ENCODE results near the gene ITGB2.

DNA sequence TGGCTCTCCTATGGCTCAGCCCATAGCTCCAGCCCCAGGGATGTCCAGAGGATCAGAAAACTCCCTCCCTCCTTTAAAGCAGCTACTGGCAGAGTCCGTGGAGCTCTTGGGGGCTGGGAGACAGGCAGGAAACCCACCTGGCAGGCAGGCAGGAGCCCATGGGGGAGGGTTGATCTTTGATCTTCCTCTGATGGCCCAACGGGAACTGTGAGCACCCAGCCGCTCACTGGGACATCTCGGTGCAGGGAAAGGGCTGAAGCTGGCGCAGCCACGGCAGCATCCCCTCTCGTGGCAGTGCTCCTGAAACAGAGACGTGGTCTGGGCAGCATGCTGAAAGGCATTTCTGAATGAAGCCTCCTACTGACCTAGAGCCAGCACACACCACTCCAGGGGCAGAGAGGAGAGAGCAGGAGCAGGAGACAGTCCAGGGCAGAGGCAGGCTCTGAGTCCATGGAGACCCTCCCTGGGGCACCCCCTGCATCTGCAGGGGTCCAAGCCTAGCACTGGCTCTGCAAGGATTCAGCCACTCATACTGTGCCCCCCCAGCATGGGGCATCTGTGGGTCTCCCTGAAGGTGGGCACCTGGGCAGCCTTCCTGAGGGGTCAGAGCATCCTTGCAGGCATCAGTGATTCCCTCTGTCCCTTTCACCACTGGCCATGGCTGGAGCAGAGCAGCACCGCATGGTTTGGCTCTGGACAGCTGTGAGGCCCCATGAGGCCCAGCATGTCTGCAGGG is 14.3 kb upstream of the ITGB2 start:
- TF ChIP-seq CTCF (conservative IDR thresholded peaks at IDR 0.05; ENCODE audit: low read depth, low read length) (no peak), EZH2 (IDR thresholded peaks at IDR 0.05; ENCODE audit: low read length, unreplicated experiment) (no peak), EZH2phosphoT487 (IDR thresholded peaks at IDR 0.05; ENCODE audit: borderline replicate concordance, low read length) (no peak)
